HUES64 (cell line): ENCODE data around the gene TRMT2B.

Source experiments
- H3K27ac ChIP-seq: 2 replicates; pipeline ENCODE4 v1.7.0; 2013; ENCODE audit warnings: low read depth, low read length, inconsistent platforms
- H3K27me3 ChIP-seq: 2 replicates; pipeline ENCODE4 v1.6.1; 2013; ENCODE audit warnings: mild to moderate bottlenecking, low read length; ENCODE audit not compliant: insufficient read depth
- H3K36me3 ChIP-seq: 2 replicates; pipeline ENCODE4 v1.6.1; 2013; ENCODE audit warnings: mild to moderate bottlenecking, low read length; ENCODE audit not compliant: insufficient read depth
- H3K4me1 ChIP-seq: 2 replicates; pipeline ENCODE4 v1.6.1; 2013; ENCODE audit warnings: mild to moderate bottlenecking, low read length, moderate library complexity; ENCODE audit not compliant: insufficient read depth
- H3K4me3 ChIP-seq: 2 replicates; pipeline ENCODE4 v1.5.1; 2013; ENCODE audit warnings: mild to moderate bottlenecking, low read length, moderate library complexity
- H3K9ac ChIP-seq: 2 replicates; pipeline ENCODE4 v1.6.1; 2013; ENCODE audit warnings: mild to moderate bottlenecking, low read depth, low read length
- H3K9me3 ChIP-seq: 2 replicates; pipeline ENCODE4 v1.6.1; 2013; ENCODE audit warnings: low read depth, low read length; ENCODE audit not compliant: insufficient read depth
- WGBS: fragments of 150-250, 120-280 bp; methylation state at CpG from one replicate; pipeline ENCODE4 v1.1.7; 2013; ENCODE audit warnings: missing lambda C conversion rate; 5-methylcytosine and 5-hydroxymethylcytosine counted together

The TRMT2B gene

DNA sequence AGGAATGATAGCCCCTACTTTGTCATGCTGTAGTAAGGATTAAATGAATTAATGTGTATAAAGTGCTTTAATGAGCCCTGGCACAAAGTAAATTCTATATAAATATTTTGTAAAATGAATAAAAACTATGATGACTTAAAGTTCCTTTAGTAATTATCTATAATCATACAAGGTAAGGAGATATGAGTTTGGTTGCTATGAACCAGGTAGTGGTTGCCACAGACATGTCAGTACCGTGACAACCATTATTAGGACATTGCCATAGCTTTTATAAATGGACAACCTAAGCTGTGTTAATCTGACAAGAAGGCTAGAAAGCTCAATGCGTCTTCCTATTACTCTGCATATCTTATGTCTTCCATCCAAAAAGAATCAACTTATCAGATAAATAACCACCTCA is 82.5 kb downstream of the TRMT2B start, which contains the start of gene ARL13A:
Gene ARL13A (plus strand): TSS at position 301 of the 400 bp plus-strand sequence. CDS start 3,982 bp downstream, outside the sequence.
- H3K9ac ChIP-seq, result no peak within 1 kb of the TSS
- no peak within 1 kb of the TSS for H3K4me3 ChIP-seq
- H3K27me3 ChIP-seq, result no peaks in the 10 kb centered on the region
- WGBS, result 88% methylated on average over 2 of the region's 2 CpGs
- no peaks in the 10 kb centered on the region for H3K36me3 ChIP-seq
- no peaks in the 10 kb centered on the region for H3K9me3 ChIP-seq
- H3K4me1 ChIP-seq, result no peaks in the 10 kb centered on the region
- no peak within 1 kb of the TSS for H3K27ac ChIP-seq

DNA sequence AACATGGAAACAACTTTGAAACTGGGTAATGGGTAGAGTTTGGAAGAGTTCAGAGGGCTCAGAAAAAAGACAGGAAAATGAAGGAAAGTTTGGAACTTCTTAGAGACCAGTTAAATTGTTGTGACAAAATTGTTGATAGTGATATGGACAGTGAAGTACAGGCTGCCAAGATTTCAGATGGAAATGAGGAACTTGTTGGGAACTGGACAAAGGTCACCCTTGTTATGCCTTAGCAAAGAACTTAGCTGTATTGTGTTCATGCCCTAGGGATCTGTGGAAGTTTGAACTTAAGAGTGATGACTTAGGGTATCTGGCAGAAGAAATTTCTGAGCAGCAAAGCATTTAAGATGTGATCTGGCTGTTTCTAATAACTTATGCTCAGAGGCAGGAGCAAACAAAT is 87.5 kb downstream of the TRMT2B start:
- Histone ChIP-seq H3K4me3 (no peak overlapping the region), H3K9me3 (no peaks in the 10 kb centered on the region), H3K27me3 (no peaks in the 10 kb centered on the region), H3K4me1 (no peaks in the 10 kb centered on the region), H3K27ac (no peak overlapping the region), H3K9ac (no peak overlapping the region), H3K36me3 (no peaks in the 10 kb centered on the region)

DNA sequence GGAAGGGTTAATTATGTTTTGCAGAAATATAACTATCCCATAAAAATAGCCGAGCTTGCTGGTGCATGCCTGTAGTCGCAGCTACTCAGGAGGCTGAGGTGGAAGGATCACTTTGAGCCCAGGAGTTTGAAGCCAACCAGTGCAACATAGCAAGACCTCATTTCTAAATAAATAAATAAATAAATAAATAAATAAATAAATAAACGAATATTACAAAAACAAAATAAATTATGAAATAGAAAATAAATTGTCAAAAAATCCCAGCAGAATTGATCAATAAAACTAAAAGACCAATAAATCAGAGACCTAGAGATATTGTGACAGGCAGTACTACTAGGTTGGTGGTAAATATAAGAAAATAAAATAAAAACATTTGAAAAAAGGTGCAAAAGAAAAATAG is 89.1 kb downstream of the TRMT2B start:
- no CpG with 5 or more reads among the region's 3 CpGs for WGBS
- H3K27me3 ChIP-seq, result no peaks in the 10 kb centered on the region
- H3K4me3 ChIP-seq, result no peak overlapping the region
- H3K4me1 ChIP-seq, result no peaks in the 10 kb centered on the region
- H3K9ac ChIP-seq, result no peak overlapping the region
- no peaks in the 10 kb centered on the region for H3K36me3 ChIP-seq
- H3K9me3 ChIP-seq, result no peaks in the 10 kb centered on the region
- H3K27ac ChIP-seq, result no peak overlapping the region
